DMS153 (cell line): ENCODE data around the gene SMARCB1.
A peak's percentile ranks its signal among the peaks of the same experiment; 100 is the strongest.
"Not testable (repeated sequence)": the region's sequence is repeated elsewhere in the genome, so short reads cannot be mapped to it uniquely, and the experiment has no call there.

Experiments
- DNase-seq: peaks from one replicate; lab custom pipeline; 2025; lab: John Stamatoyannopoulos, UW

Gene SMARCB1

GRCh38 chr22:23846081-23846469 lies 59.3 kb downstream of the SMARCB1 start:
- no peak for DNase-seq

- DNase-seq: no peak
These were observed 60.6 kb downstream of the SMARCB1 start for GRCh38 chr22:23847310-23847920.

- DNase-seq: no peak
These were observed 61.5 kb downstream of the SMARCB1 start for GRCh38 chr22:23847991-23848864.

GRCh38 chr22:23849009-23850006 lies 62.5 kb downstream of the SMARCB1 start:
- peak; percentile 64 for DNase-seq

GRCh38 chr22:23850136-23850611 lies 63.4 kb downstream of the SMARCB1 start:
- peak; percentile 31 for DNase-seq

- no peak for DNase-seq
These were observed 70.2 kb downstream of the SMARCB1 start for GRCh38 chr22:23856721-23857605.

- DNase-seq: peak; percentile 97
These were observed 71.1 kb downstream of the SMARCB1 start, which contains the start of gene SLC2A11 for GRCh38 chr22:23857606-23858483. Gene SLC2A11 (plus strand): TSS chr22:23857875. CDS start chr22:23858000, 125 bp downstream.

GRCh38 chr22:23858484-23858815 lies 71.7 kb downstream of the SMARCB1 start:
- no peak for DNase-seq

- DNase-seq: no peak
These were observed 72.4 kb downstream of the SMARCB1 start for GRCh38 chr22:23859201-23859600.

- not testable (repeated sequence) for DNase-seq
These were observed 73.4 kb downstream of the SMARCB1 start for GRCh38 chr22:23860187-23860586.

- DNase-seq: peak; percentile 48
These were observed 75.3 kb downstream of the SMARCB1 start for GRCh38 chr22:23862103-23862502.

GRCh38 chr22:23864499-23865154 lies 77.9 kb downstream of the SMARCB1 start:
- not testable (repeated sequence) for DNase-seq

GRCh38 chr22:23868580-23868979 lies 81.8 kb downstream of the SMARCB1 start:
- no peak for DNase-seq

GRCh38 chr22:23874871-23875270 lies 88.1 kb downstream of the SMARCB1 start:
- DNase-seq: no peak

GRCh38 chr22:23875801-23876200 lies 89.0 kb downstream of the SMARCB1 start:
- no peak for DNase-seq

GRCh38 chr22:23877566-23877965 lies 90.8 kb downstream of the SMARCB1 start:
- no peak for DNase-seq

- no peak for DNase-seq
These were observed 91.5 kb downstream of the SMARCB1 start for GRCh38 chr22:23878219-23878618.

GRCh38 chr22:23882370-23882769 lies 95.6 kb downstream of the SMARCB1 start:
- DNase-seq: no peak

GRCh38 chr22:23883658-23884057 lies 96.9 kb downstream of the SMARCB1 start:
- no peak for DNase-seq
